SKM-1 (cell line): Measurements from ENCODE around the gene DGKE.

Source experiments
- DNase-seq: peaks from one replicate; lab custom pipeline; 2025; ENCODE audit not compliant: unreplicated experiment; lab: John Stamatoyannopoulos, UW

The DGKE gene

DNA sequence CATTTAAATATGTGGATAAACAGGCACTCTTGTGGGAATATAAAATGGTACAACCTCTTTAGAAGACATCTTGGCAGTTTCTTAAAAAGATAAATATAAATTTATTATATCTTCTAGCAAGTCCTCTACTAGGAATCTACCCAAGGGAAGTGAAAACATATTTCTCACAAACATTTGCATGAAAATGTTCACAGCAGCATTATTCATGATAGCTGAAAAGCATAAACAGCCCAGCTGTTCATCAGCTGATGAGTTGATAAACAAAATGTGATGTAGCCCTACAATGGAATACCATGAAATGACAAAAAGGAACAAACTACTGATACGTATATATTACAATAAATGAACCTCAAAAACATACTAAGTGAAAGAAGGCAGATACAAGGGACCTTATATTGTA is 12.0 kb downstream of the DGKE start:
- no peak for DNase-seq

DNA sequence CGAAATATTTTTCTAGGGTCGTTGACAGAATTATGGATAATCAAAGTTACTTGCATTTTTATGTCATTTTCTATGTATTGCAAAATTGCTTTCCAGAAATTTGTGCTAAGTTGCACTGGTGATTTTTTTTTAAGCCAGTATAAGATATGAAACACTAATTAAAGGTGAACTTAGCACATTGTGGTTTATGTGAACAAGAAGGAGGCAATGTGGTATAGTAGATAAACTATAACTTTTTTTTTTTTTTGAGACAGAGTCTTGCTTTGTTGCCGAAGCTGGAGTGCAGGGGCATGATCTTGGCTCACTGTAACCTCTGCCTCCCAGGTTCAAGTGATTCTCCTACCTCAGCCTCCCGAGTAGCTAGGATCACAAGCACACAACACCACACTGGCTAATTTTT is 13.2 kb downstream of the DGKE start:
- no peak for DNase-seq

DNA sequence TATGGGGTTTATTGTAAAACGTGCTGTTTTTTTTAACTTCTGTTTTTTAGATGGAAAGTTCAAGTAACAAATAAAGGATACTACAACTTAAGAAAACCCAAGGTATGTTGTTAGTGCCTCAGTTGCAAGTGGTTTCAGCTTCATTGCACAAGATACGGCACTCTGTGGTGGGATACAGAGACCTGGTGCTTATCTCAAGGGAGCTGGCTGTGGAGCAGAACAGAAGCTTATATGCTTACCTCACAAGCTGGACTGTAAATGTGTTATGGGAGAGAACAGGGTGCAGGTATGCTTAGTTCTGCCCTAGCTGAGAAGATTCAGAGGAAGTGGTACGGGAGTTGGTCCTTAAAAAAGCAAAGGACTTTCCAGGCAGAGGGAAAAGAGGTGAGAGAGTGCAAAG is 15.2 kb downstream of the DGKE start:
- DNase-seq = no peak

DNA sequence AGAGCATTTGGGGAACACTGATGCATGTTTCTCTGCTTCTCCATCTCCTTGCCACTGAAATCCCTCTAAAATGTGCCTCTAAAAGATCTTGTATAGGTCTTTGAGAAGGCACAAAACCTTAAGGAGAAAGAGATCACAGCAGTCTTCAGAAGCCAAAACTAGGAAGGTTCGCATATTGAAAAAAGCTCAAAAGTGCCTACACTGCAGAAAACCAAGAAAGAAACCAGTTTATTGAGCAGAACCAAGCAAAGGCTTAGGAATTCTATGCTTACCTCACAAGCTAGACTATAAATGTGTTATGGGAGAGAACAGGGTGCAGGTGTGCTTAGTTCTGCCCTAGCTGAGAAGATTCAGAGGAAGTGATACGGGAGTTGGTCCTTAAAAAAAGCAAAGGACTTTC is 16.6 kb downstream of the DGKE start:
- no peak for DNase-seq

DNA sequence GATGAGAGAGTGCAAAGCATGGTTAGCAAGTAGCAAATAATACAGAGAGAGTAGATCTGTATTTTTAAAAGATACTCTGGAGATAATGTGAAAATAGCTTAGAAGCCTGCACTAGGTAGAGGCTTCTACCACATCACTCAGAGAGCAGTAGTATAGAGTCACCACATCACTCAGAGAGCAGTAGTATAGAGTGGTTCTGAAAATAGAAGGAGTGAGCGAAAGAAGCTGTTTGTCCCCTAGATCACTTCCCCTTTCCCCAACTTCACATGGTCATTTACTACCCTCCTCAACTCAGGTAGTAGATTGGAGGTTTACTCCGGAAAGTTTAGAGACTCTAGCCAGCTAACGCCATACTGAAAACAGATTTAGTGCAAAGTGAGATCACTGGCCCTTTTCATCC is 17.1 kb downstream of the DGKE start:
- no peak for DNase-seq

DNA sequence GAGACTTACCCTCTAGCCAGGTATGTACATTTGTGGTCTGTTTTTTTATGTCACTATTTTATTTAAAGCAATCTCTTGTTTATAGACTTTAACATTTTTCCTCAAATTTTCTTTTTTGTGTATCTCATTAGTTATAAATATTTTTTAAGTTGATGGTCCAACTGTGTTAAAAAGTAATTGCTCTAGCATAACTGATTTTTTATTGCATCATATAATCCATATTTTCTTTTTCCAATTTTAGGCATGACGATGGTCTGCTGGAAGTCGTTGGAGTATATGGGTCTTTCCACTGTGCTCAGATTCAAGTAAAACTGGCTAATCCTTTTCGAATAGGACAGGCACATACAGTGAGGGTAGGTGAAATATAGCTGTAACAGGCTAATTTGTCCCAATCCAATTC is 27.9 kb downstream of the DGKE start:
- DNase-seq = no peak

DNA sequence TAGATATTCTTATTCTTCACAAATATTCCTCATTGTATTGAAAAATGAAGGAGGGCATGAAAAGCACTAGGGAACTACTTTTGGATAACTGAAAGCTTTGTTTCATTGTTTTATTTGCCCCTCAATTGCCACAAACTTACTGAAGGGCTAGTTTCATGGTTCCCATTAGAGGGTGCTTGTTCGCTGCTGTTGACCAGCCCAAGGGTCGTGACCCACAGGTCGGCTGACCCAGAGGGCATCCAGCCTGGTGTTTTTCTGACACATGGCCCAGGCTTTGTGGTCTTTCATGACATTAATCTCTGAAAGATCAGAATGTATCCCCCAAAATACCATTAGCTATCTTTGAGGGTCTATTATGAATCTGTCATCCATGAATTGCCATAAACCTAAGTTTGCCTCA is 30.0 kb downstream of the DGKE start:
- no peak for DNase-seq

DNA sequence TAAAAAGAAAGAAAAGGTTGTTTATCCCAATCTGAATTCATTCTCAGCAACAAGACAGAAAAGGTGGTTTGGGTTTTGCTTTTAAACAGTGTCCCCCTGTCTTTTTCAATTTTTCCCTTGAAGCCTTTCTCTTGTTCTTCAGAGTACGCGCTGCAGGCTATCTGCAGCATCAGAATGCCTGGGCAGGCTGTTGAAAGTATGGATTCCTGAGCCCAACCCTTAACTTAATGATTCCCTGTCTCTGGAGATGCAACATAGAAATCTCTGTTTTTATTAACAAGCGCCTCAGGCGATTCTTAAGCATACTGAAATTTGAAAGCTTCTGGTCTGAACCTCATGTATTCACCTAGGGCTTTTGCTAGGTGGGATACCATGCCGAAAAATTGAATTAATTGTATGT is 32.1 kb downstream of the DGKE start:
- DNase-seq = no peak

DNA sequence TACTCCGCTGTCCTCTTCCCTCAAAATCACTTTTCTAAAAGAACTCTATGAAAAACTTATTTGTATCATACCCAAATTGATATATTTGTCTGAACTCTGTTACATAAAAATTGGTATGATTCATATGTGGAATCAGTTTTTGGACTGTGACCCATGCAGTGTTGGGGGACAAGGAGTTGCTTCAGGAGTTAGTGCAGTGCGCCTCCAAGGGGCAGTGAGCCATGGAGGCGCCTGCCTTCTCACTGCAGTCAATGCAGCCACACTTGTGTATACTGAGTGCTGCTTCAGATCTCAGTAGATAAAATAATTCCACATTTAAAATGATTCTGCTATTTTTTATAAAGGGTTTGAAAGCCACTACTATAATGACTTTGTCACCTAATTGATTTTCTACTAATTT is 32.5 kb downstream of the DGKE start:
- DNase-seq = no peak

DNA sequence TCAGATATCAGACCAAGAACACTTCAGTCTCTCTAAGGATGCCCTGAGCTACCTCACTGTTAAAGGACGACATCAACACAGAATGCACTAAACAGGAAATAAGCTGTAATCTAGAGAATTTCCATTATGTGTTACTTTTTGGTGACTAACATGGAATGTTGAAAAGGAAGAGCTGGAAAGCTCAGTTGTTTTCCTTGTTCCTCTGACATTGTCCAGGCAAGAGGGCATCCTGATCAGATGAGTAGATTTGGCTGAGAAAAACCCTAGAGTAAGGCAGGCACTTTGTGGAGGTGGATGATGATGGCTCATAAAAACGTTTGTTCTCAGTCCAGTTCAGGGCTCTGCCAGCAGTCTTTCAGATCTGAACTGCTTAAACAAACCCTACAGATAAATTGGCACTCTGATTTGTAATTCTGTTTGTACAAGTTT is 34.0 kb downstream of the DGKE start:
- no peak for DNase-seq

DNA sequence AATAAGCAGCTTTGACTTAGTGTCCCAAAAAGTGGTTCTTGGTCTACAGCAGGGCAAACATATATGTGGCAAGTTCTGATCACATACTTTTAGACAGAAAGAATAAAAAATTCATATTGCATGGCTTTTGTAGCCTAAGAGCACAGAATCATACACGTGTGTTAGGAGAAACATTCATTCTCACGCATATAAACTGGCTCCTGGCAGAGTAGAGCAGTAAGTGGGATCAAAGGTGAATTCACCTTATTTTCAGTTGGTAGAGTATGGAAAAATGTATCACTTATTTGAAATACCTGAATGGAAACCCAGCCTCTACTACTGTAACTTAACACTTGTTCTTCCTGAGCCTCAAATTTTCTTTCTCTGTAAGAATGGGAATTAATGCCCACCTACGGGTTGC is 34.8 kb downstream of the DGKE start:
- DNase-seq = no peak

DNA sequence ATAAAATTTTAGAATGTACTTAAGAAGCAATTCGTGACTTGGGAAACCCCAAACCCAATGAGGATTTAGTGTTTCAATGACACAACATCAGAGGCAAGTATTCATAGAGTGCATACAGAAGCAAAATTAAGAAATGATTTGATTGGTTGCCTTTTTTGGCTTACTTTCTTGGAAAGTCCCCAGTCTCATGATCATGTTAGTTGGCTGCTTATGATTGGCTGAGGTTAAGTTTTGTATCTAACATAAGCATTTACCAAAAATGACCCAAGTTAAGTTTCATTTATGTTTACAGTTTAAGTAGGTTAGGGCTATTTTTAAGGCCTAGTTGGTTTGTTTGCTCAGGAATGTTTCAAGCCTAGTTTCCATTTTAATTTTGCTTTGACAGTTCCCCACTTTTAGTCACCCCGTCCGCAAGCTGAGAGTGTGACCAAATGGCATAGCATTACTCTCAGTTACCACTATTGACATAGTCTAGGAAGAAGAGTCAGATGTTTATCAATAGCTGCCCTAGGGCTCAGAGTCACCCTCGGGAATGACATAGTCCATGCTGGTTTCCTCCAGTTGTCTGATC is 36.2 kb downstream of the DGKE start:
- DNase-seq = no peak

DNA sequence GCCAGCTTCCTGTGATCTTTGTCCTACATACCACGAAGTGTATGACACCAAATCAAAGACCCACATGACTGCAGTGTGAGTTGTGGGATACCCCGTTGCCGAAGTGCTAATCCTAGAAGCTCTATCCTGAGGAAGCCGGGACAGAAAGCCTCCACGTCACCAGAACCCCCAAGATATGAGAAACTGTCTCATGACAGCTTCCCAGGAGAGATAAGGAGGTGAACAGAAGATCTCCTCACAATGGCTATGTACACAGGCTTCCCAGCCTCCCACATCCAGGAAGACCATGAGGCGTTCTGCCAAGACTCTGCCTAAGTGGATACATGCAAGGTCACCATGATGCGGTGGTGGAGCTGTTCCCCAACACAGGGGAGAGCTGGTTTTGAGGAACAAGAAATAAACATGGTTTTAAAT is 42.8 kb downstream of the DGKE start:
- DNase-seq = no peak

DNA sequence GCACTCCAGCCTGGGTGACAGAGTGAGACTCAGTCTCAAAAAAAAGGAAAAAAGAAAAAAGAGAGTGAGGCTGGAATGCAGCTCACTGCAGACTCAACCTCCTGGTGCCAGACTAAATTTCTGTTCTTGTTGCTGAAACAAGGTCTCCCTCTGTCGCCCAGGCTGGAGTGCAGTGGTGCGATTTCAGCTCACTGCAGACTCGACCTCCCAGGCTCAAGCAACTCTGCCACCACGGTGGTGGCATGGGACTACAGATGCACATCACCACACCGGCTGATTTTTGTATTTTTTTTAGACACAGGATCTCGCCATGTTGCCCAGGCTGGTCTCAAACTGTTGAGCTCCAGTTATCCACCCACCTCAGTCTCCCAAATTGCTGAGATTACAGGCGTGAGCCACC is 45.3 kb downstream of the DGKE start:
- DNase-seq = no peak

DNA sequence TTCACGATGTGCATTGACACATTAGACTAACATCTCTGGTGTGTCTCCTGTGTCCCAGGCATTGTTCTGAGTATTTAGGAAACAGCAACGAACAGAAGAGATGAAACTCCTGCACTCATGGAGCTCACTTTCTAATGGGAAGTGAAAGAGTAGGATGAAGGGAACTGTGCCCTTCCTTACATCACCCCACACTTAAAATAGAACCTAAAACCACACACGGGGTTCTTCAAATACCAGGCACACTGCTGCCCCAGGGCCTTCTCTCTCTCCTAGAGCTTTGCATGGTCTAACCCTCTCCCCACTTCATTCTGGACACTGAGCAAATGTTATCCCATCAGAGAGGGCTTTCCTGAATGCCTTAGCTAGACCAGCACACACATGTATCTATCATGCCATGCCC is 46.2 kb downstream of the DGKE start:
- peak; percentile 42 for DNase-seq

DNA sequence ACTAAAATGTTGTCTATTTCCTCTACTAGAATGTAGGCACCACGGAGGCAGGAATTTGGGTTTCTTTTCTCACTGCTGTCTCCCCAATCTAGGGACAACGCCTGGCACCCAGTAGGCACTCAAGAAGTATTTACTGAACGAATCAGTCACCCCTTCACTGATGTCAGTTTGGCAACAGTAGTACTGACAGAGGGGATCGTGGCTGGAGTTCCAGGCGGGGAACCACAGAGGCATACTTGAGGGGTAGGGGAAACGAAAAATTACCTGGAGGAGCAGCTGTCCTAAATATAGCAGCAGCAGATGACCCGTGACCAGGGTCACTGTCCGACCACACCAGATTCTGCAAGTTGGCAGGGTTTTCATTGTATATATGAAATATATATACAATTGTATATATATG is 46.6 kb downstream of the DGKE start:
- DNase-seq = no peak

DNA sequence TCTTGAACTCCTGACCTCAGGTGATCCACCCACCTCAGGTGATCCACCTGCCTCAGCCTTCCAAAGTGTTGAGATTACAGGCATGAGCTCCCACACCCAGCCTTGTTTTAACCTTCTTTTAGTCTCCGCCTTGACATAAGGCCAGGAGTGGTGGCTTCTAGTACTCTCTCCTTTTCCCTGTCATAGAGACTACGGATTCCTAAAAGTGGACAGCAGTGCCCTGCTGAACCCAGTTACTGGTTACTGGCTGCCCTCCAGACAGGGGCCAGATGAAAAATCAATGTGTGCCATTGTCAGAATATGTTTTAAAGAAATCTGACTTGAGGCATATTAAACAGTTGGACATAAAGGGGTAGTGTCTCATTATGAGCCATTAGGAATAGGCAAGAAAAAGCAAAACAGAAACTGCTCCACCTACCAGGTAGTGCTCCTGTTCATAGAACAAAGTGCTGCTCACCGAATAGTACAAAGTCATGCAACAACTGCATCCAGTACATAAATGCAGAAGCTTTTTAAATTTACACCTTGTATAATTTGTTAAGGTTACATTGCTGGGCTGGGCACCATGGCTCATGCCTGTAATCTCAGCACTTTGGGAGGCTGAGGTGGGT is 47.8 kb downstream of the DGKE start:
- no peak for DNase-seq

DNA sequence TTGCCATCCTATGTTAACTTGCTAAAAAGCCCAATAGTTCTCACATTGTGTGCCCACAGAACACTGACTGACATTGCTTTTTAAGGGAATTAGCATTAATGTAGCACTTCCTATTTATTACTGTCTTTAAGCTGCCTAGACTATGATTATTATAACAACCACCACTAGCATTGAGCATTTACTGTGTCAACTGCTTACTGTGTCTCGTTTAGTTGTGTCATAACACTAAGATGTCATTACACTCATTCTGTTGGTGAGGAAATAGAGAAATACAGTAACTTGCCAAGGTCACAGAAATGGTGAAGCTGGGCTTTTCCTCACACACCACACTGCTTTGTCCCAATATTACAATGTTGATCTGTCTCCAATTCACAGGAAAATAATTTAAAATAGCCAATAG is 49.7 kb downstream of the DGKE start:
- DNase-seq = no peak

DNA sequence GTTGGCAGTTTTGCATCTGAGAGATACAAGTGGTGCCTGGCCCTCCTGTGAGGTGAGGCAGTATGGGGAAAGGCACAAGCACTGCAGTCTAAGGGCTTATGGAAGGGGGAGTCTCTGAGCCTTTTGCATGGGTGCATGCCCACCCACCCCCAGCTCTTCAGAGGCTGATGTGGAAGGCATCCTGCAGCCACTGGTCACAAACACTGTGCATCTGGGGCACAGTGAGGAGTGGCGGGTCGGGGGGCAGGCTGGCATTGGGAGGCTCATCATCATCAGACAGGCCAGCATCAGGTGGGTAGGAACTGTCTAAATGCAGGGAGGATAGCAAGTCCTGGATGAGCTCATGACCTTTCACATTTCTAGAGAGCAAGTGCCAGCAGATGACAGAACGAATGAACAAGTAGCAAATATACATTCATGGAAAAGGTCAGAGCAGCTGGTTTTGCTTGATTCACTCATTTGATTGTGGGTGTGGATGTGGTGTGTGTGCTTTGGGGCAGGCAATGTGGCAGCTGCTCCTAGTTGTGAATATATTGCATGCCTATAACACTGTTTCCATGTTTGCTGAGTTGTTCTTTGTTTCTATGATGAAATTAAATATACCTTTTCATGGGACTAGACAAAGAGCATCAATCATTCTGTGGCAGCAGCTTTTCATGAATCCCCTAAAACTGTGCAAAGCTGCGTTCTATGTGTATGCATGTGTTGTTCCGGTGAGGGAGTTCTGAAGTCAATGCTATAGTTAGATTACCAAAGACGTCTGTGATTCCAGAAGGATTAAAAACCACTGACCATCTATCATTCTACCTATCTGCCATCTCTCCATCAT is 50.7 kb downstream of the DGKE start:
- no peak for DNase-seq

DNA sequence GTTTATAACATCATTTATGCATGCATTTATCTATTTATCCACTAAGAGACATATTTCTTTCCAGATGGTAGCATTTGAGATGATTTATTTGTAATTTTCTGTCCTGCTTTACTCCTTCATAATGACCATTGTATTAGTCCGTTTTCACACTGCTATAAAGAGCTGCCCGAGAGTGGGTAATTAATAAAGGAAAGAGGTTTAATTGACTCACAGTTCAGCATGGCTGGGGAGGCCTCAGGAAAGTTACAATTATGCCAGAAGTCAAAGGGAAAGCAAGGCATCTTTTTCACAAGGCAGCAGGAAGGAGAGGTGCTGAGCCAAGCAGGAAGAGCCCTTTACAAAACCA is 51.3 kb downstream of the DGKE start:
- DNase-seq = no peak

DNA sequence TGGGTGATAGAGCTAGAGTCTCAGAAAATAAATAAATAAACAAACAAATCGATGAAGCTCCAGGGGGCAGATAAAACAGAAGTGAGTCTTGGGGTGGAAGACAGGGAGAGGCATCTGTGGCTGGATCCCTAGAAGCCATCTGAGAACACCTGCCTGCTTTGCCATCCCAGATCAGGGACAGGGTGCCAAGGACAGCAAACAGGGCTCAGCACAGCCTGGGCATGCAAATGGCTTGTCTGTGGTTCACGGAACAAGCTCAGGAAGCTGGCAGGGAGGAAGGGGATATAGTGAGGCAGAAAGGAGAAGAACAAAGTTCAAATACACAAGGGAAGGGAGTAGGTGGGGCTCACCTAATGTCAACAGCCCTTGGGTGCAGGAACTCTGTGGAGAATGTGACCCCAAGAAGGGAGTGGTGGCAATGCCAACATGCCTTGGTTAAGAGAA is 52.4 kb downstream of the DGKE start:
- no peak for DNase-seq

DNA sequence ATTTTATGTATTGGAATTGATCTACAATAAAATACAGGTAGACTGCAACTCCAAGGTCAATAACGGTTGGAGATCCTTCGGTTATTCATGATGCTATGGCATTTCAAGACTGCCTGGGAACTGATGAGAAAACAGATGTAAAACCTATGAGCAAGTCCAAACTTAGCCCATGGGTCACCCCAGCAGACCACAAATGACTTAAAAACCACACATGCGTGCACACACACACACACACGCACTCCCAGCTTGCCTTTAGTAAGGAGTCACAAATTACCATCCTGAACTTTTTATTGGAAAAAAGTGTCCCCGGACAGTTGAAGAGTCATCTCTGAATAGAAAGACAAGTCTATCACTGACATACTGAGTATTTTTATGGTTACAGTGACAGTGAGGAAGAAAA is 53.2 kb downstream of the DGKE start:
- DNase-seq = no peak
